H1 (cell line): ENCODE results near the gene RFPL2. TPM values are rescaled to one million over a fixed set of nuclear protein-coding genes. Genes with fewer than 3 reads are reported as not detected.

Source experiments
- KDM4A ChIP-seq: IDR thresholded peaks from one replicate; pipeline ENCODE4 v1.7.1; 2012; ENCODE audit warnings: low read depth, mild to moderate bottlenecking, moderate library complexity, low read length, inconsistent platforms; ENCODE audit not compliant: severe bottlenecking
- SAP30 ChIP-seq: fragments of 300-600 bp; sonication (generic); IDR thresholded peaks from 2 replicates; pipeline ENCODE4 v1.7.1; 2012; ENCODE audit warnings: low read length, moderate library complexity, mild to moderate bottlenecking, inconsistent platforms; ENCODE audit not compliant: insufficient read depth, insufficient replicate concordance
- TEAD4 ChIP-seq: IDR thresholded peaks from 2 replicates; pipeline ENCODE4 v1.6.1; 2012; ENCODE audit warnings: low read depth, low read length, inconsistent platforms, mixed read lengths
- polyA plus RNA-seq, 7 experiments: library from polyadenylated mRNA; depleted of rRNA in 3 of 7; stranded (reverse) in 5 of 7; unstranded in 2 of 7; fragments of >200 nt in 5 of 7; fragments of 200-250 nt in 2 of 7; gene quantifications; 1 replicate in 5 of 7; 2 replicates in 1 of 7; 4 replicates in 1 of 7; pipeline versions ENCODE4 v1.2.1 to v1.2.3, GENCODE V29; 2011 to 2013; ENCODE audit warnings: missing spikeins in 2 of 7, mixed read lengths in 2 of 7
- total RNA-seq: library from RNA; stranded (reverse); fragmentation: NEBNext Ultra II Directional; extraction: Animal tissue kit (Norgen Biotek cat#: 25700); gene quantifications from 2 replicates; pipeline ENCODE4 v1.2.1, GENCODE V29; 2021

RFPL2 gene
- total and polyA plus RNA-seq, 2 of the 8 experiments (the other 6 are each of a cell fraction or from before 2014, with no cell fraction given), result 0.15 to 0.19 TPM

DNA sequence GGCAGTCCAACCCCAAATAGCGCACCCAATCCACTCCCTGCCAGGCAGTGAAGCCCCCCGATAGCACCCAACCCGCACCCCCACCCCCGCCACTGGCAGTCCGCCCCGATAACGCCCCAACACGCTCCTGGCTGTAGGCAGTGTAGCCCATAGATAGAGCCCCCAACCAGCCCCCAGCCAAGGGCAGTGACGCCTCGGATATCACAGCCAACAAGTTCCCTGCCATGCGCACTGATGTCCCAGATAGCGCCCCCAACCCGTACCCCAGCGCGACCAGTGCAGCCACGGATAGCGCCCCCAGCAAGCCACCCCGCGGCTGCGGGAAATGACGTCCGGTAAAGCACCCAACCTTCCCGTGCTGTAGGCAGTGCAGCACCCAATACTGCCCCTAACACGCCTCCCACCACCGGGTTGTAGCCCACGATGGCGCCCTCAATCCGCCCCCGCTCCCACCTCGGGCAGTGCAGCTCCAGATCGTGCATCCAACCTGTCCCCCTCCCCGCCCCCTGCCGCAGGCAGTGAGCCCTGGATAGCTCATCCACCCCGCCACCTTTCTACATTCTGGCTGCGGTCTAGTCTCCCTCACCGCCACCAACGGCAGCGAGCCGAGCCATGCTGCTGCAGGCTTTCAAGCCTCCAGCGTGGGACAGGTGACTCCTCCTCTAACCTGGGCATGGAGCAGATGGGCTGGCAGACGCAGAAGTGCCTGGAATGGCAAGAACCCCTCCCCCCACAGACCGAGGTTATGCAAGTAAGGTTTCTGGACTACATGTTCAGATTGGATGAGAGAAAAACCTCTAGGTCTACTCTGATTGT is 625 bp downstream of the RFPL2 start (continued):
- TF ChIP-seq KDM4A, result peak; percentile 31
- TF ChIP-seq TEAD4, result no peak
- TF ChIP-seq SAP30, result peak; percentile 23
